HEK293T (cell line): ENCODE results near the gene DKK2.

Experiments used
- ELF4 ChIP-seq: fragments of 450-650 bp; IDR thresholded peaks from 2 replicates; pipeline ENCODE4 v1.6.1; 2017; ENCODE audit warnings: antibody characterized with exemption
- FOXA1 ChIP-seq: fragments of 450-650 bp; IDR thresholded peaks from 2 replicates; pipeline ENCODE4 v1.6.1; 2016; ENCODE audit warnings: mild to moderate bottlenecking
- FOXM1 ChIP-seq: fragments of 450-650 bp; IDR thresholded peaks from 2 replicates; pipeline ENCODE4 v1.6.1; 2017; ENCODE audit warnings: mild to moderate bottlenecking, borderline replicate concordance
- HDGF ChIP-seq: fragments of 450-650 bp; IDR thresholded peaks from 2 replicates; pipeline ENCODE4 v1.6.1; 2017; ENCODE audit warnings: antibody characterized with exemption, borderline replicate concordance
- LEF1 ChIP-seq: fragments of 450-650 bp; IDR thresholded peaks from 2 replicates; pipeline ENCODE4 v1.6.1; 2017; ENCODE audit warnings: mild to moderate bottlenecking, borderline replicate concordance
- NFRKB ChIP-seq: fragments of 450-650 bp; IDR thresholded peaks from 2 replicates; pipeline ENCODE4 v1.6.1; 2016; ENCODE audit warnings: mild to moderate bottlenecking, moderate library complexity
- SP1 ChIP-seq: fragments of 450-650 bp; IDR thresholded peaks from 2 replicates; pipeline ENCODE4 v1.6.1; 2017

DNA sequence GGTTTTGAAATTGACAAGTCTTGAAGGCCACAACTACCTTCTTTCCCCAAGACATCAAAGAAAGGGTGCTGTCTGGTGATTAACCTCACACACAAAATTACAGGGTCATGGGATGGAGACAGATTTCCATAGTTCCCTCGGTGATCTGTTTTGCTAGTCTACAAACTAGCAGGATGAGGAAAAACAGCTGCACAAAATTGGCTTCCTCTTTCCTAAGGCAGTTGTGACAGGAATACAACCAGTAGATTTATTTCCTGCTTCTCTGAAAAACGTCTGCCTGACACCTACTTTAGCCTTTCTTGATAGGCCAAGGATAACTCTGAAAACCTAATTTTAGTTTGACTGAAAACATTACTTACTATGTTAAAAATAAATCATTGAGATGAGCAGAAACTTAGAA lies 39.6 kb downstream of the DKK2 start:
- TF ChIP-seq SP1 (no peak), HDGF (no peak), LEF1 (no peak), FOXM1 (no peak), NFRKB (no peak), FOXA1 (no peak), ELF4 (no peak)
